GM23338 (cell line): ENCODE data around the gene CPSF7. TPM values are rescaled to one million over a fixed set of nuclear protein-coding genes. Genes with fewer than 3 reads are reported as not detected.

Experiments
- ATAC-seq: fragments of 200-7000 bp; cut with Tn5 transposase; 3 replicates; pipeline ENCODE4 v1.9.1; 2020
- DNase-seq: peaks from one replicate; pipeline ENCODE4 v3.0.0-alpha.2; 2015; ENCODE audit warnings: low spot score
- H2AFZ ChIP-seq: fragments of 200-600 bp; sonication (generic); 2 replicates; pipeline ENCODE4 v1.8.0; 2016; ENCODE audit warnings: antibody characterized with exemption, mild to moderate bottlenecking, moderate library complexity
- H3F3A ChIP-seq: fragments of 200-600 bp; sonication (generic); replicated peaks from 2 replicates; pipeline ENCODE4 v1.8.0; 2017; ENCODE audit warnings: antibody characterized with exemption, mixed run types, low read depth
- H3K27ac ChIP-seq: fragments of 200-600 bp; sonication (generic); 2 replicates; pipeline ENCODE4 v1.6.1; 2016; ENCODE audit warnings: low read depth
- H3K27me3 ChIP-seq: fragments of 200-600 bp; sonication (generic); 2 replicates; pipeline ENCODE4 v1.8.0; 2016; ENCODE audit warnings: mild to moderate bottlenecking, mixed run types, moderate library complexity; ENCODE audit not compliant: insufficient read depth
- H3K36me3 ChIP-seq: fragments of 200-600 bp; sonication (generic); 2 replicates; pipeline ENCODE4 v1.8.0; 2016; ENCODE audit warnings: mild to moderate bottlenecking; ENCODE audit not compliant: insufficient read depth
- H3K4me1 ChIP-seq: fragments of 200-600 bp; sonication (generic); 2 replicates; pipeline ENCODE4 v1.8.0; 2016; ENCODE audit warnings: mild to moderate bottlenecking, moderate library complexity; ENCODE audit not compliant: insufficient read depth
- H3K4me2 ChIP-seq: fragments of 200-600 bp; sonication (generic); 2 replicates; pipeline ENCODE4 v1.7.1; 2017; ENCODE audit warnings: mixed run types
- H3K4me3 ChIP-seq: fragments of 200-600 bp; sonication (generic); 2 replicates; pipeline ENCODE4 v1.6.1; 2016; ENCODE audit warnings: mixed run types
- H3K79me2 ChIP-seq: fragments of 200-600 bp; sonication (generic); replicated peaks from 2 replicates; pipeline ENCODE4 v1.8.0; 2017; ENCODE audit warnings: mild to moderate bottlenecking; ENCODE audit not compliant: insufficient read depth
- H3K9me2 ChIP-seq: fragments of 200-600 bp; sonication (generic); 2 replicates; pipeline ENCODE4 v1.8.0; 2017; ENCODE audit not compliant: insufficient read depth
- H4K20me1 ChIP-seq: fragments of 200-600 bp; sonication (generic); replicated peaks from 2 replicates; pipeline ENCODE4 v1.8.0; 2017; ENCODE audit warnings: mild to moderate bottlenecking; ENCODE audit not compliant: insufficient read depth
- H3K27ac Mint-ChIP-seq: 2 replicates; pipeline ENCODE4 v1.8.0; 2020; ENCODE audit warnings: inconsistent platforms, mild to moderate bottlenecking, moderate library complexity, mixed read lengths
- H3K27me3 Mint-ChIP-seq: 3 replicates; pipeline ENCODE4 v1.8.0; 2022; ENCODE audit warnings: low read depth, mild to moderate bottlenecking, moderate library complexity, mixed read lengths, inconsistent platforms; ENCODE audit not compliant: insufficient read depth, poor library complexity
- H3K36me3 Mint-ChIP-seq: 3 replicates; pipeline ENCODE4 v1.8.0; 2021; ENCODE audit warnings: low read depth, mild to moderate bottlenecking, inconsistent platforms, moderate library complexity, mixed read lengths
- H3K4me1 Mint-ChIP-seq: 3 replicates; pipeline ENCODE4 v1.8.0; 2020; ENCODE audit warnings: mild to moderate bottlenecking, inconsistent platforms, mixed read lengths
- H3K4me3 Mint-ChIP-seq: 3 replicates; pipeline ENCODE4 v1.8.0; 2021; ENCODE audit warnings: moderate library complexity, mild to moderate bottlenecking, inconsistent platforms, mixed read lengths
- H3K9me3 Mint-ChIP-seq: 3 replicates; pipeline ENCODE4 v1.8.0; 2020; ENCODE audit warnings: moderate library complexity, mild to moderate bottlenecking, inconsistent platforms, mixed read lengths
- CREB1 ChIP-seq: fragments of 250-450 bp; sonication (Bioruptor Pico); IDR thresholded peaks from 2 replicates; pipeline ENCODE4 v1.5.0; 2020; ENCODE audit warnings: low read depth, mild to moderate bottlenecking, moderate library complexity
- EZH2 ChIP-seq: fragments of 200-600 bp; sonication (generic); IDR thresholded peaks from one replicate; pipeline ENCODE4 v1.8.0; 2017; ENCODE audit warnings: antibody characterized with exemption, mild to moderate bottlenecking, low read depth; ENCODE audit not compliant: unreplicated experiment
- EZH2phosphoT487 ChIP-seq: fragments of 200-600 bp; sonication (generic); IDR thresholded peaks from one replicate; pipeline ENCODE4 v1.8.1; 2018; ENCODE audit warnings: antibody characterized with exemption; ENCODE audit not compliant: unreplicated experiment
- JUNB ChIP-seq: IDR thresholded peaks from one replicate; pipeline ENCODE4 v1.6.1; 2016; ENCODE audit warnings: antibody characterized with exemption; ENCODE audit not compliant: unreplicated experiment
- NANOG ChIP-seq: IDR thresholded peaks from 2 replicates; pipeline ENCODE4 v1.6.1; 2016; ENCODE audit warnings: antibody characterized with exemption, borderline replicate concordance
- POLR2AphosphoS5 ChIP-seq: IDR thresholded peaks from 2 replicates; pipeline ENCODE4 v1.6.1; 2016; ENCODE audit warnings: antibody characterized with exemption, low read depth
- STAT1 ChIP-seq: IDR thresholded peaks from one replicate; pipeline ENCODE4 v1.6.1; 2016; ENCODE audit warnings: antibody characterized with exemption; ENCODE audit not compliant: unreplicated experiment
- ZNF114 ChIP-seq: fragments of 250-450 bp; sonication (Bioruptor Pico); IDR thresholded peaks from 2 replicates; pipeline ENCODE4 v1.5.0; 2020; ENCODE audit warnings: mild to moderate bottlenecking, moderate library complexity
- ZNF331 ChIP-seq: fragments of 250-450 bp; sonication (Bioruptor Pico); IDR thresholded peaks from 2 replicates; pipeline ENCODE4 v1.5.0; 2020; ENCODE audit warnings: low read depth, mild to moderate bottlenecking, moderate library complexity
- polyA plus RNA-seq: library from polyadenylated mRNA; unstranded; fragments of >200 nt; fragmentation: Nextera tagmentation; extraction: Ambion mirVana; gene quantifications from 2 replicates; pipeline ENCODE4 v1.2.1, GENCODE V29; 2016
- total RNA-seq: library from RNA; depleted of rRNA; stranded (reverse); fragments of >200 nt; shearing (Covaris generic); gene quantifications from 2 replicates; pipeline ENCODE4 v1.2.3, GENCODE V29; 2014
- TF ChIP-seq, protein P1 (sequence below): IDR thresholded peaks from one replicate; pipeline ENCODE4 v1.6.1; 2018; ENCODE audit warnings: antibody characterized with exemption; ENCODE audit not compliant: unreplicated experiment
- TF ChIP-seq, protein P2 (sequence below): IDR thresholded peaks from 2 replicates; pipeline ENCODE4 v1.6.1; 2016; ENCODE audit warnings: antibody characterized with exemption
- TF ChIP-seq, protein P3 (sequence below): fragments of 250-450 bp; sonication (Bioruptor Pico); IDR thresholded peaks from 2 replicates; pipeline ENCODE4 v1.5.0; 2020; ENCODE audit warnings: mild to moderate bottlenecking, moderate library complexity
- TF ChIP-seq, protein P4 (sequence below), 2 experiments: fragments of 200-600 bp in 1 of 2; sonication (generic) in 1 of 2; conservative IDR thresholded peaks; 2 replicates each; pipeline versions ENCODE4 v1.5.1 to v1.6.1; 2016 to 2017; ENCODE audit warnings: antibody characterized with exemption in 2 of 2, low read depth in 2 of 2, mild to moderate bottlenecking in 2 of 2, moderate library complexity in 1 of 2

CPSF7 gene
- total and polyA plus RNA-seq, 2 experiments from 2014 or later = 27.4 to 60.6 TPM

DNA sequence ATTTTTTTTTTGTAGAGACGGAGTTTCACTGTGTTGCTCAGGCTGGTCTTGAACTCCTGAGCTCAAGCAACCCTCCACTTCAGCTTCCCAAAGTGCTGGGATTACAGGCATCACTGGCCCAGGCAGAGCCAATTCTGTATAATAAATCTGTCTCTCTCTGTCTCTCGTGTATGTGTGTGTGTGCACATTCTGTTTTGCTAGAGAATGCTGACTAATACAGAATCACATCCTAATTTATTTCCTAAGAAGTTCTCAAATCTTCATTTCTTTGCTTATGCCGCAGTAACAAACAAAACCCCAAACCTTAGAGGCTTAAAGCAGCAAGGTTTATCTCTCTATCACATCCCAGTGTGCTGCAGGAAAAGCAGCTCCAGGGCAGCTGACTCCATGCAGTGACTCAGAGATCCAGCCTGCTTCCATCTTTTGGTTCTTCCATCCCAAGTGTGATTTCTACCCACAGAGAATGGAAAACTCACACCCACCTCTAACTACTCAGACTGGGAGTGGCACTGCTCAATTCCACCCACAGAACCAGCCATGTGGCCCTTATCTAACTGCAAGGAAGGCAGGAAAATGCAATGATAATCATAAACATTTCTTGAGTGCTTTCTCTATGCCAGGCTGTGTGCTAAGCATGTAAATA is 43.7 kb upstream of the CPSF7 start:
- H3K4me1 ChIP-seq = peaks cover 3% of the 10 kb centered on the region; the same call in 1 of the 2 replicates
- H3K27me3 ChIP-seq = no peaks in the 10 kb centered on the region
- no peak overlapping the region for H3K27ac ChIP-seq
- H3K9me2 ChIP-seq = no peaks in the 10 kb centered on the region
- no peaks in the 10 kb centered on the region for H4K20me1 ChIP-seq
- no peak overlapping the region for H2AFZ ChIP-seq
- DNase-seq = no peak
- H3K4me1 Mint-ChIP-seq = peaks cover 5% of the 10 kb centered on the region; the same call in 2 of the 3 replicates
- TF ChIP-seq JUNB = no peak
- TF ChIP-seq, protein P1, sequence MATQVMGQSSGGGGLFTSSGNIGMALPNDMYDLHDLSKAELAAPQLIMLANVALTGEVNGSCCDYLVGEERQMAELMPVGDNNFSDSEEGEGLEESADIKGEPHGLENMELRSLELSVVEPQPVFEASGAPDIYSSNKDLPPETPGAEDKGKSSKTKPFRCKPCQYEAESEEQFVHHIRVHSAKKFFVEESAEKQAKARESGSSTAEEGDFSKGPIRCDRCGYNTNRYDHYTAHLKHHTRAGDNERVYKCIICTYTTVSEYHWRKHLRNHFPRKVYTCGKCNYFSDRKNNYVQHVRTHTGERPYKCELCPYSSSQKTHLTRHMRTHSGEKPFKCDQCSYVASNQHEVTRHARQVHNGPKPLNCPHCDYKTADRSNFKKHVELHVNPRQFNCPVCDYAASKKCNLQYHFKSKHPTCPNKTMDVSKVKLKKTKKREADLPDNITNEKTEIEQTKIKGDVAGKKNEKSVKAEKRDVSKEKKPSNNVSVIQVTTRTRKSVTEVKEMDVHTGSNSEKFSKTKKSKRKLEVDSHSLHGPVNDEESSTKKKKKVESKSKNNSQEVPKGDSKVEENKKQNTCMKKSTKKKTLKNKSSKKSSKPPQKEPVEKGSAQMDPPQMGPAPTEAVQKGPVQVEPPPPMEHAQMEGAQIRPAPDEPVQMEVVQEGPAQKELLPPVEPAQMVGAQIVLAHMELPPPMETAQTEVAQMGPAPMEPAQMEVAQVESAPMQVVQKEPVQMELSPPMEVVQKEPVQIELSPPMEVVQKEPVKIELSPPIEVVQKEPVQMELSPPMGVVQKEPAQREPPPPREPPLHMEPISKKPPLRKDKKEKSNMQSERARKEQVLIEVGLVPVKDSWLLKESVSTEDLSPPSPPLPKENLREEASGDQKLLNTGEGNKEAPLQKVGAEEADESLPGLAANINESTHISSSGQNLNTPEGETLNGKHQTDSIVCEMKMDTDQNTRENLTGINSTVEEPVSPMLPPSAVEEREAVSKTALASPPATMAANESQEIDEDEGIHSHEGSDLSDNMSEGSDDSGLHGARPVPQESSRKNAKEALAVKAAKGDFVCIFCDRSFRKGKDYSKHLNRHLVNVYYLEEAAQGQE = no peak
- no peak for TF ChIP-seq EZH2
- TF ChIP-seq, protein P2, sequence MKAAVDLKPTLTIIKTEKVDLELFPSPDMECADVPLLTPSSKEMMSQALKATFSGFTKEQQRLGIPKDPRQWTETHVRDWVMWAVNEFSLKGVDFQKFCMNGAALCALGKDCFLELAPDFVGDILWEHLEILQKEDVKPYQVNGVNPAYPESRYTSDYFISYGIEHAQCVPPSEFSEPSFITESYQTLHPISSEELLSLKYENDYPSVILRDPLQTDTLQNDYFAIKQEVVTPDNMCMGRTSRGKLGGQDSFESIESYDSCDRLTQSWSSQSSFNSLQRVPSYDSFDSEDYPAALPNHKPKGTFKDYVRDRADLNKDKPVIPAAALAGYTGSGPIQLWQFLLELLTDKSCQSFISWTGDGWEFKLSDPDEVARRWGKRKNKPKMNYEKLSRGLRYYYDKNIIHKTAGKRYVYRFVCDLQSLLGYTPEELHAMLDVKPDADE = no peak
- TF ChIP-seq ZNF114 = no peak
- no peak for TF ChIP-seq STAT1
- TF ChIP-seq POLR2AphosphoS5 = no peak
- TF ChIP-seq NANOG = no peak
- TF ChIP-seq EZH2phosphoT487 = no peak
- TF ChIP-seq, protein P3, sequence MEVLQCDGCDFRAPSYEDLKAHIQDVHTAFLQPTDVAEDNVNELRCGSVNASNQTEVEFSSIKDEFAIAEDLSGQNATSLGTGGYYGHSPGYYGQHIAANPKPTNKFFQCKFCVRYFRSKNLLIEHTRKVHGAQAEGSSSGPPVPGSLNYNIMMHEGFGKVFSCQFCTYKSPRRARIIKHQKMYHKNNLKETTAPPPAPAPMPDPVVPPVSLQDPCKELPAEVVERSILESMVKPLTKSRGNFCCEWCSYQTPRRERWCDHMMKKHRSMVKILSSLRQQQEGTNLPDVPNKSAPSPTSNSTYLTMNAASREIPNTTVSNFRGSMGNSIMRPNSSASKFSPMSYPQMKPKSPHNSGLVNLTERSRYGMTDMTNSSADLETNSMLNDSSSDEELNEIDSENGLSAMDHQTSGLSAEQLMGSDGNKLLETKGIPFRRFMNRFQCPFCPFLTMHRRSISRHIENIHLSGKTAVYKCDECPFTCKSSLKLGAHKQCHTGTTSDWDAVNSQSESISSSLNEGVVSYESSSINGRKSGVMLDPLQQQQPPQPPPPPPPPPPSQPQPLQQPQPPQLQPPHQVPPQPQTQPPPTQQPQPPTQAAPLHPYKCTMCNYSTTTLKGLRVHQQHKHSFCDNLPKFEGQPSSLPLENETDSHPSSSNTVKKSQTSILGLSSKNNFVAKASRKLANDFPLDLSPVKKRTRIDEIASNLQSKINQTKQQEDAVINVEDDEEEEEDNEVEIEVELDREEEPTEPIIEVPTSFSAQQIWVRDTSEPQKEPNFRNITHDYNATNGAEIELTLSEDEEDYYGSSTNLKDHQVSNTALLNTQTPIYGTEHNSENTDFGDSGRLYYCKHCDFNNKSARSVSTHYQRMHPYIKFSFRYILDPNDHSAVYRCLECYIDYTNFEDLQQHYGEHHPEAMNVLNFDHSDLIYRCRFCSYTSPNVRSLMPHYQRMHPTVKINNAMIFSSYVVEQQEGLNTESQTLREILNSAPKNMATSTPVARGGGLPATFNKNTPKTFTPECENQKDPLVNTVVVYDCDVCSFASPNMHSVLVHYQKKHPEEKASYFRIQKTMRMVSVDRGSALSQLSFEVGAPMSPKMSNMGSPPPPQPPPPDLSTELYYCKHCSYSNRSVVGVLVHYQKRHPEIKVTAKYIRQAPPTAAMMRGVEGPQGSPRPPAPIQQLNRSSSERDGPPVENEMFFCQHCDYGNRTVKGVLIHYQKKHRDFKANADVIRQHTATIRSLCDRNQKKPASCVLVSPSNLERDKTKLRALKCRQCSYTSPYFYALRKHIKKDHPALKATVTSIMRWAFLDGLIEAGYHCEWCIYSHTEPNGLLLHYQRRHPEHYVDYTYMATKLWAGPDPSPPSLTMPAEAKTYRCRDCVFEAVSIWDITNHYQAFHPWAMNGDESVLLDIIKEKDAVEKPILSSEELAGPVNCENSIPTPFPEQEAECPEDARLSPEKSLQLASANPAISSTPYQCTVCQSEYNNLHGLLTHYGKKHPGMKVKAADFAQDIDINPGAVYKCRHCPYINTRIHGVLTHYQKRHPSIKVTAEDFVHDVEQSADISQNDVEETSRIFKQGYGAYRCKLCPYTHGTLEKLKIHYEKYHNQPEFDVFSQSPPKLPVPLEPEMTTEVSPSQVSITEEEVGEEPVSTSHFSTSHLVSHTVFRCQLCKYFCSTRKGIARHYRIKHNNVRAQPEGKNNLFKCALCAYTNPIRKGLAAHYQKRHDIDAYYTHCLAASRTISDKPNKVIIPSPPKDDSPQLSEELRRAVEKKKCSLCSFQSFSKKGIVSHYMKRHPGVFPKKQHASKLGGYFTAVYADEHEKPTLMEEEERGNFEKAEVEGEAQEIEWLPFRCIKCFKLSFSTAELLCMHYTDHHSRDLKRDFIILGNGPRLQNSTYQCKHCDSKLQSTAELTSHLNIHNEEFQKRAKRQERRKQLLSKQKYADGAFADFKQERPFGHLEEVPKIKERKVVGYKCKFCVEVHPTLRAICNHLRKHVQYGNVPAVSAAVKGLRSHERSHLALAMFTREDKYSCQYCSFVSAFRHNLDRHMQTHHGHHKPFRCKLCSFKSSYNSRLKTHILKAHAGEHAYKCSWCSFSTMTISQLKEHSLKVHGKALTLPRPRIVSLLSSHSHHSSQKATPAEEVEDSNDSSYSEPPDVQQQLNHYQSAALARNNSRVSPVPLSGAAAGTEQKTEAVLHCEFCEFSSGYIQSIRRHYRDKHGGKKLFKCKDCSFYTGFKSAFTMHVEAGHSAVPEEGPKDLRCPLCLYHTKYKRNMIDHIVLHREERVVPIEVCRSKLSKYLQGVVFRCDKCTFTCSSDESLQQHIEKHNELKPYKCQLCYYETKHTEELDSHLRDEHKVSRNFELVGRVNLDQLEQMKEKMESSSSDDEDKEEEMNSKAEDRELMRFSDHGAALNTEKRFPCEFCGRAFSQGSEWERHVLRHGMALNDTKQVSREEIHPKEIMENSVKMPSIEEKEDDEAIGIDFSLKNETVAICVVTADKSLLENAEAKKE (CRISPR knock-in tag) = no peak
- TF ChIP-seq ZNF331 = no peak
- no peak for TF ChIP-seq CREB1 (CRISPR knock-in tag)
- TF ChIP-seq, protein P4, sequence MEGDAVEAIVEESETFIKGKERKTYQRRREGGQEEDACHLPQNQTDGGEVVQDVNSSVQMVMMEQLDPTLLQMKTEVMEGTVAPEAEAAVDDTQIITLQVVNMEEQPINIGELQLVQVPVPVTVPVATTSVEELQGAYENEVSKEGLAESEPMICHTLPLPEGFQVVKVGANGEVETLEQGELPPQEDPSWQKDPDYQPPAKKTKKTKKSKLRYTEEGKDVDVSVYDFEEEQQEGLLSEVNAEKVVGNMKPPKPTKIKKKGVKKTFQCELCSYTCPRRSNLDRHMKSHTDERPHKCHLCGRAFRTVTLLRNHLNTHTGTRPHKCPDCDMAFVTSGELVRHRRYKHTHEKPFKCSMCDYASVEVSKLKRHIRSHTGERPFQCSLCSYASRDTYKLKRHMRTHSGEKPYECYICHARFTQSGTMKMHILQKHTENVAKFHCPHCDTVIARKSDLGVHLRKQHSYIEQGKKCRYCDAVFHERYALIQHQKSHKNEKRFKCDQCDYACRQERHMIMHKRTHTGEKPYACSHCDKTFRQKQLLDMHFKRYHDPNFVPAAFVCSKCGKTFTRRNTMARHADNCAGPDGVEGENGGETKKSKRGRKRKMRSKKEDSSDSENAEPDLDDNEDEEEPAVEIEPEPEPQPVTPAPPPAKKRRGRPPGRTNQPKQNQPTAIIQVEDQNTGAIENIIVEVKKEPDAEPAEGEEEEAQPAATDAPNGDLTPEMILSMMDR (conservative IDR thresholded peaks at IDR 0.05; ENCODE audit: low read depth in 2 of 2) = no peak
- 0 out of 2 replicates have a peak, but pooled peaks cover 6% of the 10 kb centered on the region for H3F3A ChIP-seq
- H3K9me3 Mint-ChIP-seq = no peaks in the 10 kb centered on the region
- no peaks in the 10 kb centered on the region for H3K79me2 ChIP-seq
- no peak overlapping the region for H3K4me2 ChIP-seq
- no peak for ATAC-seq
- H3K4me3 Mint-ChIP-seq = no peak overlapping the region
- H3K27me3 Mint-ChIP-seq = peaks cover 4% of the 10 kb centered on the region
- H3K4me3 ChIP-seq = no peak overlapping the region
- H3K27ac Mint-ChIP-seq = no peak overlapping the region
- H3K36me3 Mint-ChIP-seq = peaks cover 4% of the 10 kb centered on the region; the same call in 2 of the 3 replicates
- H3K36me3 ChIP-seq = no peaks in the 10 kb centered on the region
